ENCODE data around the gene INSL3. TPM values are rescaled to one million over a fixed set of nuclear protein-coding genes. Genes with fewer than 3 reads are reported as not detected.

Gene INSL3
- total and polyA plus RNA-seq, 2 of the 13 experiments (the other 11 are each of a cell fraction or from before 2014, with no cell fraction given): 0.30 TPM; not detected in 1

DNA sequence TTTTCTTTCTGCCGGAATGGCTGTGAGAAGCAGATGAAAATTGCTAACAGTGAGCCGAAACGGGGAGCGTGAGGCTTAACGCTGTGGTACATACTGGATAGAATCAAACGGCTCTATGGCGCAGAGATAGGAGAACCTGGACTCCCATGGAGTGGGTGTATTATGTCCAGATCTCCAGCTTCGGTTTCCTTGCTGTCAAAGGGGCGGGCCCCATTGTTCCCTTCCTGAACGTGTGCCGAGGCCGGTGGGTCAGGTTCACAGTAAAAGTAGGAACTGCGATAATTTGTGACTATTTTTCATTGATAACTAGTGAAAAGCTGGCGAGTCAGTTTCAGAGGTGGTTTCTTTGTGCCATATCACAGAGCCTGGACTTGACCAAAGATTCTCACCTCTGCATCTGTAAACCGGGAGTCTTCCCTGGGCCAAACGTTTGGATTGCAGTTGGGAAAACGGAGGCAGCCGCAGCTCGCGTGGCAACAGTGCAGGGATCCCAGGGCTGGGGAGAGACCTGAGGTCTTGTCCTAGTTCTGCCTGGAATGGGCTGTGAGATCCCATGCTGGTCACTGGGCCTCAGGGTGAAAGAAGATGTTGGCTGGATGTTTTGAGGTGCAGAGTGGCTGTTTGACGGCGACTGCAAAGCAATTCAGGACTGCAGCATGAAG, 39.1 kb upstream of the INSL3 start (continued):
- TF ChIP-seq ZNF644 (CRISPR knock-in tag; IDR thresholded peaks at IDR 0.05; ENCODE audit: low read depth) (no peak), REPIN1 (CRISPR knock-in tag; IDR thresholded peaks at IDR 0.05; ENCODE audit: borderline replicate concordance, low read depth) (no peak), NBN (conservative IDR thresholded peaks at IDR 0.05) (no peak), MXD4 (CRISPR knock-in tag; IDR thresholded peaks at IDR 0.05) (0 out of 2 replicates have a peak, but pooled peaks have one; percentile 6), AGO2 (optimal IDR thresholded peaks at IDR 0.05; ENCODE audit: low read depth, low read length) (no peak), U2AF1 (optimal IDR thresholded peaks at IDR 0.05; ENCODE audit: low read depth, low read length) (peak; percentile 77), PCBP2 (optimal IDR thresholded peaks at IDR 0.05; ENCODE audit: low read depth, low read length, poor library complexity, severe bottlenecking) (no peak), ZNF776 (CRISPR knock-in tag; IDR thresholded peaks at IDR 0.05) (no peak), ZNF138 (CRISPR knock-in tag; IDR thresholded peaks at IDR 0.05; ENCODE audit: low read depth) (no peak), SALL2 (CRISPR knock-in tag; IDR thresholded peaks at IDR 0.05) (peak; percentile 32; the same call in 1 of the 2 replicates)
- TF ChIP-seq, protein P1, sequence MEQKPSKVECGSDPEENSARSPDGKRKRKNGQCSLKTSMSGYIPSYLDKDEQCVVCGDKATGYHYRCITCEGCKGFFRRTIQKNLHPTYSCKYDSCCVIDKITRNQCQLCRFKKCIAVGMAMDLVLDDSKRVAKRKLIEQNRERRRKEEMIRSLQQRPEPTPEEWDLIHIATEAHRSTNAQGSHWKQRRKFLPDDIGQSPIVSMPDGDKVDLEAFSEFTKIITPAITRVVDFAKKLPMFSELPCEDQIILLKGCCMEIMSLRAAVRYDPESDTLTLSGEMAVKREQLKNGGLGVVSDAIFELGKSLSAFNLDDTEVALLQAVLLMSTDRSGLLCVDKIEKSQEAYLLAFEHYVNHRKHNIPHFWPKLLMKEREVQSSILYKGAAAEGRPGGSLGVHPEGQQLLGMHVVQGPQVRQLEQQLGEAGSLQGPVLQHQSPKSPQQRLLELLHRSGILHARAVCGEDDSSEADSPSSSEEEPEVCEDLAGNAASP (CRISPR knock-in tag; IDR thresholded peaks at IDR 0.05; ENCODE audit: borderline replicate concordance): no peak; the same call in 1 of the 2 replicates
- TF ChIP-seq, protein P2, sequence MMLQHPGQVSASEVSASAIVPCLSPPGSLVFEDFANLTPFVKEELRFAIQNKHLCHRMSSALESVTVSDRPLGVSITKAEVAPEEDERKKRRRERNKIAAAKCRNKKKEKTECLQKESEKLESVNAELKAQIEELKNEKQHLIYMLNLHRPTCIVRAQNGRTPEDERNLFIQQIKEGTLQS (CRISPR knock-in tag; IDR thresholded peaks at IDR 0.05): no peak
- TF ChIP-seq, protein P3, sequence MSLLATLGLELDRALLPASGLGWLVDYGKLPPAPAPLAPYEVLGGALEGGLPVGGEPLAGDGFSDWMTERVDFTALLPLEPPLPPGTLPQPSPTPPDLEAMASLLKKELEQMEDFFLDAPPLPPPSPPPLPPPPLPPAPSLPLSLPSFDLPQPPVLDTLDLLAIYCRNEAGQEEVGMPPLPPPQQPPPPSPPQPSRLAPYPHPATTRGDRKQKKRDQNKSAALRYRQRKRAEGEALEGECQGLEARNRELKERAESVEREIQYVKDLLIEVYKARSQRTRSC (CRISPR knock-in tag; IDR thresholded peaks at IDR 0.05; ENCODE audit: low read depth): 0 out of 2 replicates have a peak, but pooled peaks have one; percentile 36
- TF ChIP-seq, protein P4, sequence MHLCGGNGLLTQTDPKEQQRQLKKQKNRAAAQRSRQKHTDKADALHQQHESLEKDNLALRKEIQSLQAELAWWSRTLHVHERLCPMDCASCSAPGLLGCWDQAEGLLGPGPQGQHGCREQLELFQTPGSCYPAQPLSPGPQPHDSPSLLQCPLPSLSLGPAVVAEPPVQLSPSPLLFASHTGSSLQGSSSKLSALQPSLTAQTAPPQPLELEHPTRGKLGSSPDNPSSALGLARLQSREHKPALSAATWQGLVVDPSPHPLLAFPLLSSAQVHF (CRISPR knock-in tag; IDR thresholded peaks at IDR 0.05): 0 out of 2 replicates have a peak, but pooled peaks have one; percentile 29
- TF ChIP-seq, protein P5, sequence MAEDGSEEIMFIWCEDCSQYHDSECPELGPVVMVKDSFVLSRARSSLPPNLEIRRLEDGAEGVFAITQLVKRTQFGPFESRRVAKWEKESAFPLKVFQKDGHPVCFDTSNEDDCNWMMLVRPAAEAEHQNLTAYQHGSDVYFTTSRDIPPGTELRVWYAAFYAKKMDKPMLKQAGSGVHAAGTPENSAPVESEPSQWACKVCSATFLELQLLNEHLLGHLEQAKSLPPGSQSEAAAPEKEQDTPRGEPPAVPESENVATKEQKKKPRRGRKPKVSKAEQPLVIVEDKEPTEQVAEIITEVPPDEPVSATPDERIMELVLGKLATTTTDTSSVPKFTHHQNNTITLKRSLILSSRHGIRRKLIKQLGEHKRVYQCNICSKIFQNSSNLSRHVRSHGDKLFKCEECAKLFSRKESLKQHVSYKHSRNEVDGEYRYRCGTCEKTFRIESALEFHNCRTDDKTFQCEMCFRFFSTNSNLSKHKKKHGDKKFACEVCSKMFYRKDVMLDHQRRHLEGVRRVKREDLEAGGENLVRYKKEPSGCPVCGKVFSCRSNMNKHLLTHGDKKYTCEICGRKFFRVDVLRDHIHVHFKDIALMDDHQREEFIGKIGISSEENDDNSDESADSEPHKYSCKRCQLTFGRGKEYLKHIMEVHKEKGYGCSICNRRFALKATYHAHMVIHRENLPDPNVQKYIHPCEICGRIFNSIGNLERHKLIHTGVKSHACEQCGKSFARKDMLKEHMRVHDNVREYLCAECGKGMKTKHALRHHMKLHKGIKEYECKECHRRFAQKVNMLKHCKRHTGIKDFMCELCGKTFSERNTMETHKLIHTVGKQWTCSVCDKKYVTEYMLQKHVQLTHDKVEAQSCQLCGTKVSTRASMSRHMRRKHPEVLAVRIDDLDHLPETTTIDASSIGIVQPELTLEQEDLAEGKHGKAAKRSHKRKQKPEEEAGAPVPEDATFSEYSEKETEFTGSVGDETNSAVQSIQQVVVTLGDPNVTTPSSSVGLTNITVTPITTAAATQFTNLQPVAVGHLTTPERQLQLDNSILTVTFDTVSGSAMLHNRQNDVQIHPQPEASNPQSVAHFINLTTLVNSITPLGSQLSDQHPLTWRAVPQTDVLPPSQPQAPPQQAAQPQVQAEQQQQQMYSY (CRISPR knock-in tag; IDR thresholded peaks at IDR 0.05): no peak
- TF ChIP-seq, protein P6, sequence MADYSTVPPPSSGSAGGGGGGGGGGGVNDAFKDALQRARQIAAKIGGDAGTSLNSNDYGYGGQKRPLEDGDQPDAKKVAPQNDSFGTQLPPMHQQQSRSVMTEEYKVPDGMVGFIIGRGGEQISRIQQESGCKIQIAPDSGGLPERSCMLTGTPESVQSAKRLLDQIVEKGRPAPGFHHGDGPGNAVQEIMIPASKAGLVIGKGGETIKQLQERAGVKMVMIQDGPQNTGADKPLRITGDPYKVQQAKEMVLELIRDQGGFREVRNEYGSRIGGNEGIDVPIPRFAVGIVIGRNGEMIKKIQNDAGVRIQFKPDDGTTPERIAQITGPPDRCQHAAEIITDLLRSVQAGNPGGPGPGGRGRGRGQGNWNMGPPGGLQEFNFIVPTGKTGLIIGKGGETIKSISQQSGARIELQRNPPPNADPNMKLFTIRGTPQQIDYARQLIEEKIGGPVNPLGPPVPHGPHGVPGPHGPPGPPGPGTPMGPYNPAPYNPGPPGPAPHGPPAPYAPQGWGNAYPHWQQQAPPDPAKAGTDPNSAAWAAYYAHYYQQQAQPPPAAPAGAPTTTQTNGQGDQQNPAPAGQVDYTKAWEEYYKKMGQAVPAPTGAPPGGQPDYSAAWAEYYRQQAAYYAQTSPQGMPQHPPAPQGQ (CRISPR knock-in tag; IDR thresholded peaks at IDR 0.05; ENCODE audit: borderline replicate concordance): no peak
- TF ChIP-seq, protein P7, sequence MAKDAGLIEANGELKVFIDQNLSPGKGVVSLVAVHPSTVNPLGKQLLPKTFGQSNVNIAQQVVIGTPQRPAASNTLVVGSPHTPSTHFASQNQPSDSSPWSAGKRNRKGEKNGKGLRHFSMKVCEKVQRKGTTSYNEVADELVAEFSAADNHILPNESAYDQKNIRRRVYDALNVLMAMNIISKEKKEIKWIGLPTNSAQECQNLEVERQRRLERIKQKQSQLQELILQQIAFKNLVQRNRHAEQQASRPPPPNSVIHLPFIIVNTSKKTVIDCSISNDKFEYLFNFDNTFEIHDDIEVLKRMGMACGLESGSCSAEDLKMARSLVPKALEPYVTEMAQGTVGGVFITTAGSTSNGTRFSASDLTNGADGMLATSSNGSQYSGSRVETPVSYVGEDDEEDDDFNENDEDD (CRISPR knock-in tag; IDR thresholded peaks at IDR 0.05; ENCODE audit: borderline replicate concordance): no peak
- TF ChIP-seq, protein P8, sequence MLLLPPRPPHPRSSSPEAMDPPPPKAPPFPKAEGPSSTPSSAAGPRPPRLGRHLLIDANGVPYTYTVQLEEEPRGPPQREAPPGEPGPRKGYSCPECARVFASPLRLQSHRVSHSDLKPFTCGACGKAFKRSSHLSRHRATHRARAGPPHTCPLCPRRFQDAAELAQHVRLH (CRISPR knock-in tag; IDR thresholded peaks at IDR 0.05; ENCODE audit: borderline replicate concordance, low read depth): no peak
